Effector CD8-positive, alpha-beta T cell (primary cell): ENCODE results near the gene ADGRA1.
"Not testable (repeated sequence)": the region's sequence is repeated elsewhere in the genome, so short reads cannot be mapped to it uniquely, and the experiment has no call there.

Experiments
- DNase-seq: peaks from one replicate; lab custom pipeline; 2025; lab: John Stamatoyannopoulos, UW

The ADGRA1 gene

DNA sequence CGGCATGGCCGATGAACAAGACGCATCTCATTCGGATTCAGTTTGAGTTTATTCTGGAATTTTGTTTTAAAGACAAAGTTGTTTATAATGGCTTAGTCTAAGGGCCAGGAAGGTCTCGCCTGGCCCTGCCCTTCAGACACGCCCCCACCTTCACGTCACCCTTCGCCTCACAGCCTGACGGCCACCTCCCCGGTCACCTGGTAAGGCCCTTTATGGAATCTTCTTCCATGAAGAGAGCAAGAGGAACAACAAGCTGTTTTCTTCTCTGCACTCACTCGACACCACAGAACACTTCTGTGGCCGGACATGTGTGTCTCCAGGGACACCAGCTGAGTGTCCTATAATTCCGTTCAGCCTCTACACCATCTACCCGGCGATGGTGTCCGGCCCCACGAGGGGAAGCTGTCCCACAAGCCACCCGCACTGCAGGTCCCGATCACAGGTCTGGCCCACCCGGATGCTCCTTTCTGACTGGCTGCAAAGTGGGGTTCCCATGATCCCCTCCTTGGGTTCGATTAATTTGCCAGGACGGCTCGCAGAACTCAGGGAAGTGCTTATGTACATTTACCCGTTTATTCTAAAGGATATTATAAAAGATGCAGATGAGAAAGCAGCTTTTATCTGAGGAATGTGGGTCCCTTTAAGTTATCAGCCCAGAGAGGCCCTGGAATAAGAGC, 54.9 kb downstream of the ADGRA1 start:
- no peak for DNase-seq

DNA sequence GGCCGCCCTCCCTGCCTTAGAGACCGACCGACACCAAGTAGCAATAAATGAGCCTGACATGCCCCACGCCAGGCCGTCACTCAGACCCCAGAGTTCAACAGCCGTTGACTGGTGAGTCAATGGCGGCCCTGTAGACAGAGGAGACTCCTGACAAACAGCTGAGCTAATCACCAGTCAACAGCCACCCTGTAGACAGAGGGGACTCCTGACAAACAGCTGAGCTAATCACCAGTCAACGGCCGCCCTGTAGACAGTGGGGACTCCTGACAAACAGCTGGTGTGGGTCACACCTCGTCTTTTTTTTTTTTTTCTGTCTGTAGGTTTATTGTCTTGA, 55.4 kb downstream of the ADGRA1 start:
- no peak for DNase-seq

- DNase-seq = no peak
Observed at GRCh38 chr10:133143546-133143945, 55.8 kb downstream of the ADGRA1 start.

DNA sequence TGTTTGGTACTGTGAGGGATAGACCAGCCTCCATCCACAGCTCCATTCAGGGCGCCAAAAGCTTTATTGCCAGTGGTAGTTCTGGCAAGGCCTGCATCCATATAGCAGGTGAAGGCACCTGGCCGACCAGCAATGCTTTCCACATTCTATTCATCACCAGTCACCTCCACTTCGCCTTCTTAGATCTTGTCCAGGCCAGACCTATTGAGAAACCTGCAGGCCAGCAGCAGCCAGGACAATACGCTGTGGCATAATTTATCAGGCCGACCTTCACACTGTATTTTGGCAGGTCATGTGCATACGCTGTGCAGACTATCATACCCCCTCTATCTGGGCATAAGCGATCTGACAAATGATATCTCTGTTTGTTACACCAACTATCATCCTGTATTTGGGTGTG, 57.0 kb downstream of the ADGRA1 start:
- no peak for DNase-seq

- no peak for DNase-seq
Observed at GRCh38 chr10:133150226-133150625, 62.5 kb downstream of the ADGRA1 start.

GRCh38 chr10:133150656-133151055, 62.9 kb downstream of the ADGRA1 start:
- no peak for DNase-seq

GRCh38 chr10:133151071-133151470, 63.3 kb downstream of the ADGRA1 start:
- not testable (repeated sequence) for DNase-seq

GRCh38 chr10:133151543-133151972, 63.8 kb downstream of the ADGRA1 start:
- no peak for DNase-seq

DNA sequence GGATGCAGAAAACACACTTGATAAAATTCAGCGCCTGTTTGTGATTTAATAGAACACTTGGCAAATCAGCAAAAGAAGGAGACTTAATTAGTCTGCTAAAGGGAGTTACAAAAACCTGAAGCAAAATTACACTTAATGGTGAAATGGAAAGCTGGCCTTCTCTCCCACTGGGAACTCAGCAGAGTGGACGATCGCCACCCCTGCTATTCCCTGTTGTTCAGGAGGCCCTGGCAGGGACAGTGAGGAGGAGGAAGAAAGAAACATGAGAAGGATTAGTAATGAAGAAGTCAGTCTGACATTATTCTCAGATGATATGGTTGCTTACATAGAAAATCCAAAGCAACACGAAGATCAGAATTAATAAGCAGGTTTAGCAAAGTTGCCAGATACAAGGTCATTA, 66.7 kb downstream of the ADGRA1 start:
- DNase-seq = no peak

- DNase-seq = no peak
Observed at GRCh38 chr10:133154996-133155778, 67.5 kb downstream of the ADGRA1 start.

DNA sequence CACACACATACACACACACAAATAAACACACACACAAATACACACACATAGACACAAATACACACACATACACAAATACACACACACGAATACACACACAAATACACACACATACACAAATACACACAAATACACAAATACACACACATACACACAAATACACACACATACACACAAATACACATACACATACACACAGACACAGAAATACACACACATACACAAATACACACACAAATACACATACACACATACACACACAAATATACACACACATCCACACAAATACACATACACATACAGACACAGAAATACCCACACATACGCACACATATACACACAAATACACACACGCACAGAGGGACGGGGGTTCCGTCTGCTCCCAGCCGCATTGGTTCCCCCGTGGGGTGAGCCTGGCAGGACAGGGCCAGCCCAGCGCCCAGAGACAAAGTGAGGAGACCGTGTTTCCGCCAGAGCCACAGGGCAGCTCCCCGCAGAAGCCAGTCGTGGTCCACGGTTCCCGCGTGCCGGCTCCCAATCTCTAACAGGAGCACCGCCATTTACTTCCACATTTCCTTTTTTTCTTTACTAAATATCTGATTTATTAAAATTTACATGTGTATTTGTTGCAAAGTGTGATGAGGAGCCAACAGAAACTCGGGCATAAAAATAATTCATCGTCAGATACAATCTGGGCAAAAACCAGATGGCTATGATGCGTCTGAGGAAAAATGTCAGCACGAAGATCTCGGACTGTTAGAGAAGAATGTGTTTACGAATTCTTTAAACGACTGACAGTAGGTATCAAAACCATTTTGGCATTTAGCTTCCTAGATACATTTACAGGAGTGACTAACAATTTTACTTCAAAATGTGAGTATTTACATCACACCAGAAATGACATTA, 69.2 kb downstream of the ADGRA1 start:
- no peak for DNase-seq

DNA sequence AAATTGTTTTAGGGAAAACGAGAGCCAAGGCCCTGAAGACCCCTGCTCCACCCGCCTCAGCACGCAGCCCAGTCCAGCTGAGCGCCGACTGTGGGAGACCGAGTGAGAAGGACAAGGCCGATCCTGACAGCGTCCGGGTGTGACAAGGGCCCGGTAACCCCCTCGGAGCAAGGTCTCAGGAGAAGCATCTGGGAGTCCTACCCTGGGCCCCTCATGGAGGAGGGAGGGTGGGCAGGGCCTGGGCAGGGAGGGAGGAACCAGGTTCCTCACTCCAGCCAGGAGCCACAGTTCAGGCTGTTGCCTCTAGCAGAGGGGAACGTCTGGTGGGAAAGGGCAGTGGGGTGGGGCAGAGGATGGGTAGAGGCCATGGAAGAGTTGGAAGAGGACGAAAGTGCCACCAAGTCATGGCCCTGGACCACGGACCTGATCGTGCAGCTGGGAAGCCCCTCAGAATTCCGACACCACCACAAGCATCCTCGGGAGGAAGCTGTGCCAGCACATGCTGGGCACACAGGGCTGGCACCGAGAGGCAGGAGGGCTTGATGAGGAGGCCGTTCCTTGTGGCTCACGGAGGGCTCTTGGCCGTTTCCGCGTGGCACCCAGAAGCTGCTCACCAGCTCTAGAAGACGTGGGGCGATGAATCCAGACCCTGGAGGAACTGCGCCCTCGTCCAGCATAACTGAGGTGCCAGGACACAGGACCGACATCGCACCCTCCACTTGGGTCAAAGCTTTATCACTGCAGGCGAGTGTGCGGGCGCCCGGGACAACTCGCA, 70.1 kb downstream of the ADGRA1 start:
- no peak for DNase-seq

GRCh38 chr10:133158437-133158755, 70.7 kb downstream of the ADGRA1 start:
- DNase-seq = no peak

DNA sequence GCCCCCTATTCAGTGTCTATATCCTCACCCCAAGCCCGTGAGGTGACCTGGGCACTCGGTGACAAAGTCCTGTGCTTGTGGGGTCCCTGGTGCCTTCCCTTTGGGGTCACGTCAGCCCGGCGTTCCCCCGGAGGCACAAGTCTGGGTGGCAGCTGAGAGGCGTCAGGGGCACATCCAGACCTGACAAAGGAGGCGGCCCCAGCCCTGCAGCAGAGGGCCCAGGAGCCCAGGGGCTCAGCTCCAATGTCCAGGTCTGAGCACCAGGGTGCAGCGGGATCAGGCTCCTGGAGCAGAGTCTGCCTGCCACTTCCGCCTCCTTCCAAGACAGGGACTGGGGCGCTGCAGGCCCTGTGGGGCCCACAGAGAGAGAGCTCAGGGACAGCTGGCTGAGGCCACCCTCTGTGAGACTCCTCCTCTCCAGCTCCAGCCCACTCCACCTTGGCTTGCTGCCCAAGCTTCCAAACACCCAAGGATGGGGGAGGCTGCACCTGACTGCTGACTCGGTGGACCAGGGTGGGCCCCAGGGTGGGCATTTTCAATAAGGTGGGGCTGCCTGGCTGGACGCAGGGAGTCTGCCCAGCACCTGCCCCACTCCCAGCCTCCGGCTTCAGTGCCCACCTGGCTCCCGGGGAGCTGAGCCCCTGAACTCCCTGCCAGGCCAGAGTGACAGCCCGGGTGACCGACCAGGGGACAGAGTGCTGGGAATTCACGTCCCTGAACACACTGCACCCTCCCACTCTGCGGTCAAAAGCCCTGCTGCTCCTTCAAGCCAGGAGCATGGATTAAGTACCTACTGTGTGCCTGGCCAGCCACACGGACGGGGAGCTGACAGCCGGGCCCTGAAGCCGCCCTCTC, 71.3 kb downstream of the ADGRA1 start:
- DNase-seq = no peak

GRCh38 chr10:133159611-133159949, 71.9 kb downstream of the ADGRA1 start:
- DNase-seq = no peak

DNA sequence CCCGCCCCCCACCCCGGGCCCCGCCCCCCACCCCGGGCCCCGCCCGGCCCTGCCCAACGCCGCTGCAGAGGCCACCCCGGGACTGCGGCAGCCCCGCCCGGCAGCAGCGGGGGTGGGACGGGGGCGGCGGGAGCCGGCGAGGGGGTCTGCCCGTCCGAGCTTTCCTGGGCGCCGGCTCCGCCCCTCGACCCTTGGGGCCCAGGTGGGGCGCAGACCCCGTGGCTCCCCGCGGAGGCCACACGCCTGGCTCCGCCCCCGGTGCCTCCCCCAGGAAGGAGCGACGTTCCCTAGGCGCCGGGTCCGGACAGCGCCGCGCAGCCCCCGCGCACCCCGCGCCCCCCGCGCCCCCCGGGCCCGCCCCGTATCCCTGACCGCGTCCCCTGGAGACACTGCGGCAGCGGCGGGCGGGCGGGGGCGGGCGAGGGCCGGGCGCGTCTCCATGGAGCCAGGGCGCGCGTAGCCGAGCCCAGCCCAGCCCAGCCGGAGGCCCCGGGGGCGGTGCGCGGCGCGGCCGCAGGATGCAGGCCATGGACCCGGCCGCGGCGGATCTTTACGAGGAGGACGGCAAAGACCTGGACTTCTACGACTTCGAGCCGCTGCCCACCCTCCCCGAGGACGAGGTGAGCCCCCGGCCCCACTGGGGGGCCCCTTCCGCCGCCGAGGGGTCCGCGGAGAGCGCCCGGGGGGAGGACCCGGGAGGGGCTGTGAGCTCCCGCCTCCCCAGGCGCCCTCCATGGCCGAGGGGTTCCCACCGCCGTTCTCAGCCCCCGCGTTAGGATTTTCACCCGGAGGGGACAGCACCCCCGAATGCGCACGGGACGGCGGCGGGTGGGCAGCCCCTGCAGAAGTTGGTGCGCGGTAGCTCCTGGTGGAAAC, 72.5 kb downstream of the ADGRA1 start, which contains the start of gene KNDC1:
Gene KNDC1 (plus strand): TSS at position 270 of the 876 bp plus-strand sequence. CDS start 249 bp downstream, at position 519.
- DNase-seq = no peak

GRCh38 chr10:133160826-133161471, 73.2 kb downstream of the ADGRA1 start:
- DNase-seq = no peak

DNA sequence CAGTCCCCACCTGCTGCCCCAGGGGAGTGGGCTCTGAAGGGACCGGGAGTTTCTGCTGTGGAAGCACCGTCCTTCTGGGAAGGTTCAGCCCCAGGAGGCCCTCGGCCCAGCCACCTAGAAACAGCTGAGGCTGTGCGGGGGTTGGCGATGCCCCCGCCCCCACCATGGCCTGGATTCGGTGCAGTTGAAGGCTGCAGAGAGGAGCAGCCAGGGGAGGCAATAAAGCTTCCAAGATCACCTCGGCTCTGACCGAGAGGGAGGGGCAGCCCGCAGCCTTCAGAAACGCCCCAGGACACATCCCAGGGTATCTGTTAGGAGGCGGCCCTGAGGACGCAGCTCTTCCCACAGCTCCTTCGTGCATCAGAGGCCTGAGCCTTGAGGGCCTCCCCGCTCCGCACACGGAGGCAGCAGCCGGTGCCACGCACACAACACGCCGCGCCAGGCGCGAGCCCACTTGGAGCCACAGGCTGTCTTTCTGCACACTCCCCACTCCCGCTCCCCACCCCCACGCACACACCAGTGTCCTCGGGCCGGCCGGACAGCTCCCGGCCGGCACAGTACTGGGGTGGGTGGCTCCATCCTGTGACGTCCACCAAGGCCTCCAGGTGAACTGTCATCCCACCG, 73.9 kb downstream of the ADGRA1 start:
- DNase-seq = no peak
